Measurements from ENCODE around the gene ROGDI. TPM values are rescaled to one million over a fixed set of nuclear protein-coding genes. Genes with fewer than 3 reads are reported as not detected.

ROGDI gene
- total and polyA plus RNA-seq, 2 of the 13 experiments (the other 11 are each of a cell fraction or from before 2014, with no cell fraction given): 19.2 to 42.1 TPM

- TF ChIP-seq ZNF362 (CRISPR knock-in tag; IDR thresholded peaks at IDR 0.05; ENCODE audit: borderline replicate concordance) (no peak), ZNF687 (CRISPR knock-in tag; IDR thresholded peaks at IDR 0.05) (peak; percentile 56), ISL2 (CRISPR knock-in tag; IDR thresholded peaks at IDR 0.05) (0 out of 2 replicates have a peak, but pooled peaks have one; percentile 12), ZFP36 (IDR thresholded peaks at IDR 0.05; ENCODE audit: borderline replicate concordance, low read depth, low read length, partially characterized antibody) (no peak), SAP130 (CRISPR knock-in tag; IDR thresholded peaks at IDR 0.05; ENCODE audit: low read depth) (peak; percentile 27; the same call in 1 of the 2 replicates), MED1 (CRISPR knock-in tag; IDR thresholded peaks at IDR 0.05) (0 out of 2 replicates have a peak, but pooled peaks have one; percentile 20), PRMT3 (CRISPR knock-in tag; IDR thresholded peaks at IDR 0.05; ENCODE audit: borderline replicate concordance, low read depth) (no peak), MAFF (IDR thresholded peaks at IDR 0.05; ENCODE audit: low read depth, low read length) (no peak), RXRA (CRISPR knock-in tag; IDR thresholded peaks at IDR 0.05) (no peak), ZFY (CRISPR knock-in tag; IDR thresholded peaks at IDR 0.05) (peak; percentile 11; the same call in 1 of the 2 replicates), ZXDC (CRISPR knock-in tag; IDR thresholded peaks at IDR 0.05) (no peak), GFI1 (CRISPR knock-in tag; IDR thresholded peaks at IDR 0.05; ENCODE audit: borderline replicate concordance) (peak; percentile 87), ZNF431 (CRISPR knock-in tag; IDR thresholded peaks at IDR 0.05; ENCODE audit: borderline replicate concordance, low read depth) (no peak), ZNF574 (CRISPR knock-in tag; IDR thresholded peaks at IDR 0.05) (peak; percentile 37; the same call in 1 of the 2 replicates), GATAD2A (CRISPR knock-in tag; IDR thresholded peaks at IDR 0.05) (0 out of 2 replicates have a peak, but pooled peaks have one; percentile 13), ZNF580 (CRISPR knock-in tag; IDR thresholded peaks at IDR 0.05; ENCODE audit: borderline replicate concordance, low read depth) (no peak)
Measured at GRCh38 chr16:4788489-4788889, 13.9 kb downstream of the ROGDI start (continued).
